Gastroesophageal sphincter (tissue), 4 donors: Measurements from ENCODE around the gene MGLL. TPM values are rescaled to one million over a fixed set of nuclear protein-coding genes. Genes with fewer than 3 reads are reported as not detected.

ENCODE experiments used
- ATAC-seq: fragments of 150-250 bp; one replicate; pipeline ENCODE4 v1.9.1; 2016; ENCODE audit warnings: mild to moderate bottlenecking, moderate library complexity
- H3K27ac ChIP-seq, 4 donors: fragments of 200-600 bp; sonication (generic) in 3 of 4; 1 replicate in 3 of 4; 2 replicates in 1 of 4; pipeline ENCODE4 v1.5.1; 2016 to 2019
- H3K27me3 ChIP-seq: fragments of 200-600 bp; sonication (generic); one replicate; pipeline ENCODE4 v1.5.1; 2019
- H3K36me3 ChIP-seq, 2 donors: fragments of 200-600 bp; sonication (generic); one replicate each; pipeline ENCODE4 v1.5.1; 2019; ENCODE audit warnings: control low read depth in 1 of 2
- H3K4me1 ChIP-seq, 3 donors: fragments of 200-600 bp; sonication (generic); 1 replicate in 2 of 3; 2 replicates in 1 of 3; pipeline ENCODE4 v1.5.1; 2016 to 2019; ENCODE audit warnings: control low read depth in 2 of 3
- H3K4me3 ChIP-seq, 2 donors: fragments of 200-600 bp; sonication (generic); one replicate each; pipeline ENCODE4 v1.5.1; 2019; ENCODE audit warnings: mild to moderate bottlenecking in 1 of 2, moderate library complexity in 1 of 2
- H3K9me3 ChIP-seq, 3 donors: fragments of 200-600 bp; sonication (generic); one replicate each; pipeline ENCODE4 v1.5.1; 2017 to 2019; ENCODE audit warnings: control low read depth in 2 of 3
- EP300 ChIP-seq: sonication (generic); formaldehyde crosslinking; IDR thresholded peaks from one replicate; pipeline ENCODE4 v1.6.1; 2017; ENCODE audit warnings: antibody characterized with exemption, mild to moderate bottlenecking
- POLR2A ChIP-seq, 2 donors: fragments of 450-650 bp; IDR thresholded peaks; one replicate each; pipeline ENCODE4 v1.6.1; 2017; ENCODE audit warnings: antibody characterized with exemption in 2 of 2, mild to moderate bottlenecking in 2 of 2, moderate library complexity in 1 of 2
- POLR2AphosphoS5 ChIP-seq: sonication (generic); formaldehyde crosslinking; IDR thresholded peaks from one replicate; pipeline ENCODE4 v1.6.1; 2017; ENCODE audit warnings: antibody characterized with exemption
- WGBS, 2 donors: methylation state at CpG; one replicate each; pipeline ENCODE4 v1.1.5; 2018; ENCODE audit warnings: low coverage in 1 of 2; 5-methylcytosine and 5-hydroxymethylcytosine counted together
- total RNA-seq, 4 donors: library from RNA; depleted of rRNA; stranded (reverse); fragments of >200 nt; gene quantifications; one replicate each; pipeline ENCODE4 v1.1.0, GENCODE V29; 2016
- TF ChIP-seq, protein P1 (sequence below), 4 experiments: fragments of 200-600 bp in 2 of 4; fragments of 450-650 bp in 2 of 4; sonication (generic) in 1 of 4; IDR thresholded peaks; one replicate each; pipeline ENCODE4 v1.5.1; 2017 to 2019; ENCODE audit warnings: antibody characterized with exemption in 4 of 4, mild to moderate bottlenecking in 2 of 4, moderate library complexity in 2 of 4

MGLL gene
- total RNA-seq, 4 donors from 2014 or later: 39.2 to 171 (median 55.8) TPM

DNA sequence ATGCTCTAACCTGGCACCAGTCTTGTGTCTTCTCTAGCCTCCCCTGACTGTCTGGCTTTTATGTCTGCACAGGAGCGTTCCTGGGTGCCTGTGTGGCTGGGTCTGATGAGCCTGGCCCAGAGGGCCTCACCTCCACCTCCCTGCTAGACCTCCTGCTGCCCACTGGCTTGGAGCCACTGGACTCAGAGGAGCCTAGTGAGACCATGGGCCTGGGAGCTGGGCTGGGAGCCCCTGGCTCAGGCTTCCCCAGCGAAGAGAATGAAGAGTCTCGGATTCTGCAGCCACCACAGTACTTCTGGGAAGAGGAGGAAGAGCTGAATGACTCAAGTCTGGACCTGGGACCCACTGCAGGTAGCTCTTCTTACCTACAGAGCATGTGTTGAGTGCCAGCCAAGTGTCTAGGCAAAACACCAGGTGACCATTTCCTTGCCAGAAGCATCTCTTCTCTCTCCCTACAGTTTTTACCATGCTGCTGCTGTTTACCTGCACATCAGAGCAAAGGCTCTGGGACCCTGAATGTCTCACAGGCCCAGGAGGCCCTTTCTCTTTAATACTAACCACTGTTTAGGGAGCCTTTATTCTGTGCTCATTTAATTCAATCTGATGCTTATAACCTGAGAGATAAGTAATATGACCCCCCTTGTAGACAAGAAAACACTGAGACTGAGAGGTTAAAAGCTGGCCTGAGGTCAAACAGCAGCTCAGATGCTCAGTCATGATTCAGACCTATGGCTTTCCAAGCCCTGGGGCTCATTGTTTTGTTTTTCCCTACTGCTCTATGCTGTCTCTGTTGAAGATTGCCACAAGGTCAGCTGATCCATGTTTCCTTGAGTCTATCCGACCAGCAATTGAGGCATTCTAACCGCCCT, 182.9 kb downstream of the MGLL start:
- Histone ChIP-seq H3K9me3 (no peaks in the 10 kb centered on the region), H3K4me1 (no peaks in the 10 kb centered on the region), H3K4me3 (no peak overlapping the region), H3K36me3 (no peaks in the 10 kb centered on the region), H3K27me3 (no peaks in the 10 kb centered on the region), H3K27ac (no peak overlapping the region)
- TF ChIP-seq POLR2AphosphoS5 (no peak), EP300 (no peak), POLR2A (IDR thresholded peaks at IDR 0.05) (no peak)
- TF ChIP-seq, protein P1, sequence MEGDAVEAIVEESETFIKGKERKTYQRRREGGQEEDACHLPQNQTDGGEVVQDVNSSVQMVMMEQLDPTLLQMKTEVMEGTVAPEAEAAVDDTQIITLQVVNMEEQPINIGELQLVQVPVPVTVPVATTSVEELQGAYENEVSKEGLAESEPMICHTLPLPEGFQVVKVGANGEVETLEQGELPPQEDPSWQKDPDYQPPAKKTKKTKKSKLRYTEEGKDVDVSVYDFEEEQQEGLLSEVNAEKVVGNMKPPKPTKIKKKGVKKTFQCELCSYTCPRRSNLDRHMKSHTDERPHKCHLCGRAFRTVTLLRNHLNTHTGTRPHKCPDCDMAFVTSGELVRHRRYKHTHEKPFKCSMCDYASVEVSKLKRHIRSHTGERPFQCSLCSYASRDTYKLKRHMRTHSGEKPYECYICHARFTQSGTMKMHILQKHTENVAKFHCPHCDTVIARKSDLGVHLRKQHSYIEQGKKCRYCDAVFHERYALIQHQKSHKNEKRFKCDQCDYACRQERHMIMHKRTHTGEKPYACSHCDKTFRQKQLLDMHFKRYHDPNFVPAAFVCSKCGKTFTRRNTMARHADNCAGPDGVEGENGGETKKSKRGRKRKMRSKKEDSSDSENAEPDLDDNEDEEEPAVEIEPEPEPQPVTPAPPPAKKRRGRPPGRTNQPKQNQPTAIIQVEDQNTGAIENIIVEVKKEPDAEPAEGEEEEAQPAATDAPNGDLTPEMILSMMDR (IDR thresholded peaks at IDR 0.05): no peak
- WGBS, 2 donors: 100% methylated on average over 2 of the region's 5 CpGs; no CpG with 5 or more reads in 1 of the 2 donors
- ATAC-seq: no peak

Other genes starting within 250 kb of the MGLL start
- 10 to 100 TPM; 25.6 to 36.3 (median 33.2) TPM for gene TPRA1, start 231.8 kb downstream of the MGLL start, total RNA-seq
- gene MCM2, start 224.1 kb downstream of the MGLL start, total RNA-seq: 1 to 10 TPM; 2.3 to 6.5 (median 4.5) TPM
- gene PODXL2, start 193.3 kb downstream of the MGLL start, total RNA-seq: 1 to 10 TPM; 1.9 to 2.8 (median 2.3) TPM
- 10 to 100 TPM; 25.3 to 50.3 (median 35.8) TPM for gene ABTB1, start 149.6 kb downstream of the MGLL start, total RNA-seq
- 10 to 100 TPM in 1 of 4 donors, 1 to 10 TPM in 3; 2.2 to 11.2 (median 5.8) TPM for gene KBTBD12, start 92.7 kb upstream of the MGLL start, total RNA-seq
- 100 to 1,000 TPM in 1 of 4 donors, 10 to 100 TPM in 3; 72.2 to 109 (median 91.6) TPM for gene SEC61A1, start 229.9 kb upstream of the MGLL start, total RNA-seq